Subcutaneous adipose tissue (tissue), 4 donors: ENCODE results near the gene L1CAM. TPM values are rescaled to one million over a fixed set of nuclear protein-coding genes. Genes with fewer than 3 reads are reported as not detected.

Source experiments
- CTCF ChIP-seq: fragments of 450-650 bp; IDR thresholded peaks from one replicate; pipeline ENCODE4 v1.5.1; 2016; ENCODE audit warnings: low read depth, mild to moderate bottlenecking, control low read depth, antibody characterized with exemption, moderate library complexity
- total RNA-seq, 4 donors: library from RNA; depleted of rRNA; stranded (reverse); fragments of >200 nt; gene quantifications; one replicate each; pipeline ENCODE4 v1.1.0, GENCODE V29; 2016

The L1CAM gene
- total RNA-seq, 4 donors from 2014 or later, result 0.68 to 1.5 (median 0.95) TPM

DNA sequence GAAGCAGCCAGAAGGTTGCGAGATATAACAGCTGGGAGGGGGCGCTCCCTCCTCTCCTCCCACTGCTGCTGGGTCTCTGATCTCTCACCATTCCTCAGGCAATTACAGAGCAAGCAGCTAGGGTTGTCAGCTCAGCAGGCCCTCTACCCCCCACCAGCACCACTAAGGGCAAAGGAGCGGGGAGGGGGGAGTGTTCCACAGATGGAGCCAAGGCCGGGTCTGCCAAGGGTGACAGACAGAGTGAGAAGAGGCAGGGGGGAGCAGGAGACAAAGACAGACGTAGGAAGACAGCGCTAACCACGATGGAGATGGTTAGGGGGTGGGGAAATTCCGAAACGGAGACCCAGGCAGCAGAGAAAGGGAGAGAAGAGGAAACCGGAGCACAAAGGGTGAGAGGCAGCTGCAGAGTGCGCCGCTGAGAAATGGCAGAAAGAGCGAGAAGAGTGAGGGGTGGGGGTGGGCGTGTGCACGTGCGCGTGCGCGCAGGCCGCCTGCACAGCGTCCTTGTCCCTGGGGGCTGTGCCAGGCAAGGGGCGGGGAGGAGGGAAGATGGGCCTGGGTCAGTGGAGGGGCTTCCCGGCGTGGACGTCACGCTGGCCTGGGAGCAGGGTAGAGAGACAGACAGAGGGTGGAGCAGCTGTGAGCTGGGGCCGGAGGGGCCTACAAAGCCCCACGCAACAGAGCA lies 6.9 kb downstream of the L1CAM start:
- no peak for TF ChIP-seq CTCF

DNA sequence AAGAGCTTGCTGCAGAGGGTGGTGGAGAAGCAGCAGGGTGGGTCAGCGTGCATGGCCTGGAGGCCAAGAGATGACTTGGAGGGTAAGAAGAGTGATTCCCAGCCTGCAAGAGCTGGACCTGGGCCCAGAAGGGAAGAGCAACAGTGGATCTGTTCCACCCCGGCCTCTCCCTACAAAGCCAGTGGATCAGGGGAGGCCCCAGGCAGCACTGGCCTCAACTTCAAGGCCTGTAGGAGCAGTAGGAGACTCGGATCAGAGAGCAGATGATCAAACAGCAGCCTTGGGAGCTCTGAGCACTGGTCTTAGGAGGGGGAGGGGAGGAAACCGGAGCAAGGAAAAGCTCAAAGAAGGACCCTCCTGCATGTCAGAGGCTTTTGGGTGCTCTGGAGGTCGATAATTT lies 7.6 kb downstream of the L1CAM start:
- no peak for TF ChIP-seq CTCF

DNA sequence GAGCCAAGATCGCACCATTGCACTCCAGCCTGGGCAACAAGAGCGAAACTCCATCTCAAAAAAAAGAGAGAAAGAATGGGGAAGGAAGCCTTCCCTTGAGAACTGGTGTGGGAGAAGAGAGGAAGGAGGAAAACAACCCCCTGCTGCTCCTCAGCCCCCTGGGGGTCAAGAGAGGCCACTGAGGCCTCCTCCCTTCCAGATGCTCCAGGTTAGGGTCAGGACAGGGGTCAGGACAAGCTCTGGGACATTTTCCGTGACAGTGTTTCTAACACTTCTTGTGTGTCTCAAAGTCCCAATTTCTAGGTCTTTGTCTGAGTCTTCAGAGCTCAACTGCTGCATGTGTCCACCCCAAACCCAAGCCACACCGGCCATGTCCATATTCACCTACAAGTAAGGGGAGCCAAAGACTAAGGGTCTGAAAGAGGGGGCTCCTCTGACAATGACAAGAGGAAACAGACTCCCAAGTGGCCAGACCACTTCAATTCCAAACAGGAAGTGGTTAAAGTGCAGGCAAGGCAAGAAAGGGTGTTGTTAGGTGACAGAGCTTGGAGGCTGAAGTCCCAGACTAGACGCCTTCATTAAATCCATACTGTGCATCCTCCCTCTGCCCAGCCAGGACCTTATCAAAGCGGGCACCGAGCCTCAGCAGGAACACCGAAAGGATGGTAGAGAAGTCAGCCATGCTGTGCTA lies 8.3 kb downstream of the L1CAM start:
- TF ChIP-seq CTCF, result no peak

GRCh38 chrX:153876112-153876491 lies 9.9 kb downstream of the L1CAM start:
- no peak for TF ChIP-seq CTCF

- TF ChIP-seq CTCF, result no peak
These were observed 10.4 kb downstream of the L1CAM start for GRCh38 chrX:153875391-153876111.

GRCh38 chrX:153874366-153875125 lies 11.4 kb downstream of the L1CAM start:
- TF ChIP-seq CTCF, result no peak

- TF ChIP-seq CTCF, result no peak
These were observed 11.9 kb downstream of the L1CAM start for GRCh38 chrX:153874085-153874365.
